H7 (cell line): Measurements from ENCODE around the gene TTLL9. TPM values are rescaled to one million over a fixed set of nuclear protein-coding genes. Genes with fewer than 3 reads are reported as not detected.

Experiments
- DNase-seq: peaks from one replicate; pipeline ENCODE4 v3.0.0; 2012
- H3K27me3 ChIP-seq: 2 replicates; pipeline ENCODE4 v1.6.0; 2011; ENCODE audit warnings: mild to moderate bottlenecking, low read length; ENCODE audit not compliant: control insufficient read depth, insufficient read depth
- H3K36me3 ChIP-seq: replicated peaks from 2 replicates; pipeline ENCODE4 v1.5.1; 2011; ENCODE audit warnings: low read length; ENCODE audit not compliant: control insufficient read depth, insufficient read depth
- H3K4me3 ChIP-seq: 2 replicates; pipeline ENCODE4 v1.5.1; 2011; ENCODE audit warnings: low read depth, mild to moderate bottlenecking, control low read depth, low read length, moderate library complexity; ENCODE audit not compliant: insufficient read depth
- total RNA-seq: library from RNA; depleted of rRNA; stranded (reverse); fragments of >200 nt; shearing (Covaris generic); gene quantifications from 2 replicates; pipeline ENCODE4 v1.2.3, GENCODE V29; 2014

Gene TTLL9
- total RNA-seq, 1 experiment from 2014 or later = 0.14 TPM

- peak; percentile 96 for DNase-seq
- Histone ChIP-seq H3K36me3 (no peaks in the 10 kb centered on the region), H3K27me3 (peaks cover 32% of the 10 kb centered on the region), H3K4me3 (peak within 1 kb of the TSS; percentile 54)
These were observed 97.4 kb downstream of the TTLL9 start, which contains the start of gene XKR7 for GRCh38 chr20:31967830-31968249. Gene XKR7, plus strand, starts transcription at chr20:31968151. Its CDS starts 25 bp downstream, at chr20:31968176.

GRCh38 chr20:31968291-31969126 is 98.1 kb downstream of the TTLL9 start:
- peak overlapping the region; percentile 54 for H3K4me3 ChIP-seq
- H3K27me3 ChIP-seq = peaks cover 32% of the 10 kb centered on the region
- H3K36me3 ChIP-seq = no peaks in the 10 kb centered on the region
- DNase-seq = peak; percentile 99

GRCh38 chr20:31969991-31970390 is 99.6 kb downstream of the TTLL9 start:
- DNase-seq = no peak
- Histone ChIP-seq H3K27me3 (peaks cover 28% of the 10 kb centered on the region), H3K4me3 (no peak overlapping the region)

GRCh38 chr20:31972471-31973021 is 102.1 kb downstream of the TTLL9 start:
- Histone ChIP-seq H3K4me3 (no peak overlapping the region), H3K36me3 (no peaks in the 10 kb centered on the region), H3K27me3 (peaks cover 18% of the 10 kb centered on the region)
- no peak for DNase-seq

More at GRCh38 chr20:31969991-31970390, 99.6 kb downstream of the TTLL9 start:
- H3K36me3 ChIP-seq = no peaks in the 10 kb centered on the region

- Histone ChIP-seq H3K36me3 (no peaks in the 10 kb centered on the region), H3K4me3 (no peak overlapping the region), H3K27me3 (peaks cover 11% of the 10 kb centered on the region)
- DNase-seq = no peak
These were observed 103.9 kb downstream of the TTLL9 start for GRCh38 chr20:31974296-31974695.

- Histone ChIP-seq H3K4me3 (no peak overlapping the region), H3K36me3 (no peaks in the 10 kb centered on the region), H3K27me3 (peaks cover 6% of the 10 kb centered on the region; the same call in 1 of the 2 replicates)
- DNase-seq = peak; percentile 88
These were observed 104.6 kb downstream of the TTLL9 start for GRCh38 chr20:31974951-31975487.

GRCh38 chr20:31975874-31976273 is 105.4 kb downstream of the TTLL9 start:
- Histone ChIP-seq H3K27me3 (peaks cover 3% of the 10 kb centered on the region; the same call in 1 of the 2 replicates), H3K4me3 (no peak overlapping the region), H3K36me3 (no peaks in the 10 kb centered on the region)
- no peak for DNase-seq

- Histone ChIP-seq H3K36me3 (no peaks in the 10 kb centered on the region), H3K27me3 (no peaks in the 10 kb centered on the region), H3K4me3 (no peak overlapping the region)
- DNase-seq = no peak
These were observed 106.6 kb downstream of the TTLL9 start for GRCh38 chr20:31977080-31977479.

GRCh38 chr20:31979713-31980426 is 109.4 kb downstream of the TTLL9 start:
- DNase-seq = no peak

GRCh38 chr20:31981784-31982183 is 111.3 kb downstream of the TTLL9 start:
- no peaks in the 10 kb centered on the region for H3K36me3 ChIP-seq
- DNase-seq = no peak
- no peaks in the 10 kb centered on the region for H3K27me3 ChIP-seq

More at GRCh38 chr20:31979713-31980426, 109.4 kb downstream of the TTLL9 start:
- Histone ChIP-seq H3K4me3 (no peak overlapping the region), H3K27me3 (no peaks in the 10 kb centered on the region), H3K36me3 (no peaks in the 10 kb centered on the region)

GRCh38 chr20:31984981-31985471 is 114.6 kb downstream of the TTLL9 start:
- no peak for DNase-seq
- Histone ChIP-seq H3K36me3 (no peaks in the 10 kb centered on the region), H3K4me3 (no peak overlapping the region), H3K27me3 (no peaks in the 10 kb centered on the region)

More at GRCh38 chr20:31981784-31982183, 111.3 kb downstream of the TTLL9 start:
- no peak overlapping the region for H3K4me3 ChIP-seq

- 0 out of 2 replicates have a peak, but pooled peaks cover under 1% of the 10 kb centered on the region for H3K27me3 ChIP-seq
- DNase-seq = peak; percentile 46
- no peak overlapping the region for H3K4me3 ChIP-seq
- H3K36me3 ChIP-seq = no peaks in the 10 kb centered on the region
These were observed 117.3 kb downstream of the TTLL9 start for GRCh38 chr20:31987744-31988143.

GRCh38 chr20:31988430-31989015 is 118.1 kb downstream of the TTLL9 start:
- peaks cover 8% of the 10 kb centered on the region for H3K27me3 ChIP-seq
- H3K36me3 ChIP-seq = no peaks in the 10 kb centered on the region
- H3K4me3 ChIP-seq = no peak overlapping the region
- no peak for DNase-seq
